Left hindlimb (tissue), 1 donor: ENCODE measurements around the gene PINK1.
"Not testable (repeated sequence)": the region's sequence is repeated elsewhere in the genome, so short reads cannot be mapped to it uniquely, and the experiment has no call there.

ENCODE experiments used
- DNase-seq: peaks from one replicate; pipeline ENCODE4 v3.0.0-alpha.2; 2018

The PINK1 gene

DNA sequence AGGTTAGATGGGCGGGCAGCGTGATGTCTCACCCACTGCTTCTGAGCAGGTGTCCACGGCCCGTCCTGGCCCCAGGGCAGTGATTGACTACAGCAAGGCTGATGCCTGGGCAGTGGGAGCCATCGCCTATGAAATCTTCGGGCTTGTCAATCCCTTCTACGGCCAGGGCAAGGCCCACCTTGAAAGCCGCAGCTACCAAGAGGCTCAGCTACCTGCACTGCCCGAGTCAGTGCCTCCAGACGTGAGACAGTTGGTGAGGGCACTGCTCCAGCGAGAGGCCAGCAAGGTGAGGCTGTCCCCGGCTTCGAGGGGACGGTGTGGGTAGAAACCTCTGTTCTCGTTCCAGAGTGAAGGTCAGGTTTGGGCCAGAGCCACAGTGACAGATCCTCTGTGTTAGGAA, 15.7 kb downstream of the PINK1 start:
- DNase-seq = no peak

- DNase-seq = no peak
These were observed 19.0 kb downstream of the PINK1 start for GRCh38 chr1:20652300-20652699.

DNA sequence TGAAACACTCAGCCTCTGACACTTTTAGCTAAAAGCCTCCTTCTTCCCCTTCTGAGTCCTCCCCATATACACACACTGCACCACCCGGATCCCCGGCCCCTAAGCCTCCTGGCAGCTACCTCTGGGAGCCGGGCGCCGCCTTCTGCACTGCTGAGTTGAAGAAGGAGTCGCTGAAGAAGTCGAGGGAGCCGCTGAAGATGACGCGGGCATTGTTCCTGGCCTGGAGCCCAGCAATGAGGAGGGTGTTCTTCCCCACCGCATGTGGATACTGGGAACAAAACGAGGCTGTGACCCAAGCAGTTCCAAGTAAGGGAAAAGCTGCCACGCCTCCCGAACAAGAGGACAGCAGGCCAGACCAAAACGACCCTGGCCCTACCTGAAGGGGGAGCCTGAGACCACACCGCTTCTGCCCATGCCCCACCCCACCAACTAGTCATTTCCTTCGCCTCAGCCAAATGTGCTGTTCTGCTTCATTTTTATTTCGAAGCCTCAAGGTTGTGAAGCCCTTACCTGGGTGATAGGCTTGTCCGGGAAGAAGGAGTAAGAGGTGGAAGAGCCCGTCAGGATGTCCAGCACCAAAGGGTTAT, 20.9 kb downstream of the PINK1 start:
- no peak for DNase-seq

- DNase-seq = peak; percentile 15
These were observed 23.8 kb downstream of the PINK1 start for GRCh38 chr1:20657024-20657423.

- no peak for DNase-seq
These were observed 25.1 kb downstream of the PINK1 start for GRCh38 chr1:20658166-20658915.

DNA sequence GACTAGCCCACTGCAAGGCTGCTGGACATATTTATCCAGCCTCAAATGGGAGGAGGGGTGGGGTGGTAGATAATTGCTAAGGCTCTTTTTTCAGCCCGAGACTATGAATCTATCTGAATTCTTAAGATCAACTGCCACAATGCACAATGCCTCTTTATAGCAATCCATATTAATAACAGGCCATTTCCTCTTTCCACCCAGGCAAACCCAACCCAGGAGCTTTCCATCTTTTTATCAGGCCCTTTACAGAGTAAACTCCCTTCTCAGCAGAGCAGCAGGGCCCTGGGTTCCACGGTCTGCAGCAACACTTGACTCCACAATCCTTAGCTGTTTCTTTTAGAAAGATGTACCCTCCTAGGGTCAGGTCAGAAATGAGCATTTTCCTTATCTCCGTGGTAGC, 27.1 kb downstream of the PINK1 start:
- no peak for DNase-seq

DNA sequence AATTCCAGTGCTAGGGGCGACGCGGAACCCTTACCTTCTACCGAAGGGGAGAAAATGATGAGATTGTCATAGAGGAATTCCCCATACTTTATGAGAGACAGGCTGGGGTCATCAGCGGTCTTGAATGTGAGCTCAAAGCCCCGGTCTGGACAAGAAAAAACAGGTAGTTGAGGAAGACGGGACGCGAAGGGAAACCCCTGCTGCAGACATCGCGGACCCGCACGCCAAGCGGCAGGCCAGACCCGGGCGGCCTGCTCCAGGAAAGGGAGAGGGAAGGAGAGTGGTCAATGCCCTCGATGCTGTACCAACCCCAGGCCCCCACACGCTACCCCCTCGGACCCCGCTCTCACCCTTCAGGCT, 27.6 kb downstream of the PINK1 start:
- no peak for DNase-seq

DNA sequence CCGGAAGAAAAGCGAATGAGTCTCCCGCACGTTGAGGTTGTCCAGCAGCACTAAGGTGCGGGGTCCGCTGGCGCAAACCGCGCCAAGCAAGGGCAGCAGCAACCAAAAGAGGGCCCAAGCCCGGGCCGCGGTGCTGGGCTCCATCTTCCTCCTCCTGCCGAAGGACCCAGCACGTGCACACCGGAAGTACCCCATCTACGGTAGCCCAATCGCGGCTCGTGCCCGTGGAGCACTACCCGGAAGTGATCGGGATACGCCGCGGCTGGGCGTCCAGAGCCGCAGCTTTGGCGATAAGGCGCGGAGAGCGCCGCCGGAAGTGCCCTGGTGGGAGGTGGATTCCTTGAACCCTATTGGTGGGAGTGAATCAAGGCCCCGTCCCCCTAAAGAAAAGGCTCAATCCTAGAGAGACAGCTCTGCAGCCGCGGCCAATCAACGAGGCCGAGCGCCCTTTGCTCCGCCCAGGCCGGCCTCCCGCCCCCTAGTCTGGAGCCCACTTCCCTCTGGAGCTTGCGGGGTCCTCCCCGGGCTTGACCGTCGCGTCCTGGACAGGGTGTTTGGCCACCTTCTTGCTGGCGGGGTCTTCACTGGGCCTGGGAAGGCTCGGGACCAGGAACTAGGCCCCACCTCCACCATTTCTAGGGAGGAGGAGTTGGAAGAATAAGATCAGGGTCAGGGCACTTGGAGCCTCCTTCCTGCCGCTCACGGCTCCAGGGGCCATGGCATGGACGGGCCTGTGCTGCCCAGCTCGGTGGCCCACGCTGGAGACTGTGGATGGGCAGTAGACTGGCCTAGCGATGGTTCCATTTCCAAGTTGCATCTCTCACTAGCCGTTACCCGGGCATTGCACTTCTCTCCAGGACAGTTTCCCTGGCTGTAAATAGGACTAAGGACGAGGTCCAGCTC, 28.2 kb downstream of the PINK1 start, which contains the start of gene DDOST:
DDOST (minus strand) TSS at position 163 of the 903 bp plus-strand sequence; CDS start at position 144, 19 bp downstream.
- peak; percentile 97 for DNase-seq

- no peak for DNase-seq
These were observed 28.8 kb downstream of the PINK1 start for GRCh38 chr1:20662110-20662475.

- DNase-seq = peak; percentile 19
These were observed 30.1 kb downstream of the PINK1 start for GRCh38 chr1:20663365-20663764.

DNA sequence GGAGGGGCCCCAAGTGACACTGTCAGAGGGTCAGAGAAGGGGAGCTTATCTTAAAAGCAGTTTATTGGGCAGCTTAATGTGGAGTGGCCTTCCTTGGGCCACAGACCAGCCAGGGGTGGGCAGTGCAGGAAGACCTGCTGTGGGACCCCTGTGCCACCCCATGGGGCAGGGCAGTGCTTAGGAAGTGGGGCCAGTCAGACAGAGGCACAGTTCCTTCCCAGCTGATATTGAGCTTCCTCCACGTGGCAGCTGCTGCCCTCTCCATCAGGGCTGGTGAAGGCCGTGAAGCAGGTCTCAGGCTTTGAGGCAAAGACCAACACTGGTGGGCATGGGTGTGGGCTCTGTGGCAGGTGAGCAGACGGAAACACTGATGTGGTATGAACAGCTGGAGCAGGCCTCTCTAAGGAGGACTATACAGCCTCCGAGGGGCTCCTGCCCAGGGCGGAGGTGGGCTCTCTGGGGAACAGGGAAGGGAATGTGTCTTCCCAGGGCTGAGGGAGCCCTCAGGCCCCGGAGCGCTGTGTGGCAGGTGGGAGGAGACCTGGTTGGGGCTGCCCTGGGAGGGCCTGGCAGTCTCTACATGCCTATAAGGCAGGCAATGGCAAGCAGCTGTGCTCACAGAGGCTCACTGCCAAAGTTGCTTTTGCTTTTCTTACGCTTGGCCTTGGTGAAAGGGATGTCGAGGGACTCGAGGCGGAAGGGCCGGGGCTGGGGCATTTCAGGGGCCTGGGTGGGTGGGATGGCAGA, 30.9 kb downstream of the PINK1 start:
- peak; percentile 23 for DNase-seq

DNA sequence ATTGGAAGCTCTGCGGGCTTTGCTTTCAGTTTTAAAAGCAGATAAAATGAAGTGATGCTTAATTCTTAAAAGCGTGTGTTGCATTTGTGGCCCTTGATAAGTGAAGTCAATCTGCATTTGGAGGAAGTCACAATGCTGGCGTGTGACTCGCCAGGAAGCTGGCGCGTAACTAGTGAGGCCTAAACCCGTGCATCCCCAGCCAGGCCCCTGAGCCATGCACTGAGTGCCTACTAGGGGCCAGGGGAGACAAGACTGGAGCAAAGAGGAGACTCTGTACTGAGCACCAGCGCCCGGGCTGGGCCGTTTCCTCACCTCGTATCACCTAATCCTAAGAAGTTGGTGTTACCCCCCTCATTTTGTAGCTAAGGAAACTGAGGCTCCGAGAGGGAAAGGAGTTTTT, 32.5 kb downstream of the PINK1 start:
- DNase-seq = peak; percentile 20

- no peak for DNase-seq
These were observed 32.9 kb downstream of the PINK1 start for GRCh38 chr1:20666146-20666545.

GRCh38 chr1:20666804-20667203, 33.5 kb downstream of the PINK1 start:
- no peak for DNase-seq

DNA sequence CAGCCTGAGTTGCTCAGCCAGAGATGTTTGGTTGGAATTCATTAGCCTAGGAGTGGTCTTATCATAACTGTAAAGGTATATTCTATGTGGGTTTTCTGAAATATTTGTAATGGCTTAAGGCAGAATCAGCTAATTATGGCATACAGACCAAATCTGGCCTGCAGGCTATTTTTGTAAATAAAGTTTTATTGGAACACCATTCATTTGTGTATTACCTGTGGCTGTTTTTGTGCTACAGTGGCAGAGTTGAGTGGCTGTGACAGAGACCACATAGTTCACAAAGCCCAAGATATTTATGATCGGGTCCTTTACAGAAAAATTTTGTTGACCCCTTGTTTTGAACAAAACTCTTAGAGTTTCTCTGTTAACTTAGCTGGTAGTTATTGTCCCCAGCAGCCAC, 35.3 kb downstream of the PINK1 start:
- DNase-seq = no peak

- DNase-seq = no peak
These were observed 37.7 kb downstream of the PINK1 start for GRCh38 chr1:20670936-20671335.

- DNase-seq = no peak
These were observed 39.0 kb downstream of the PINK1 start for GRCh38 chr1:20672265-20672632.

- not testable (repeated sequence) for DNase-seq
These were observed 40.4 kb downstream of the PINK1 start for GRCh38 chr1:20673626-20674025.

DNA sequence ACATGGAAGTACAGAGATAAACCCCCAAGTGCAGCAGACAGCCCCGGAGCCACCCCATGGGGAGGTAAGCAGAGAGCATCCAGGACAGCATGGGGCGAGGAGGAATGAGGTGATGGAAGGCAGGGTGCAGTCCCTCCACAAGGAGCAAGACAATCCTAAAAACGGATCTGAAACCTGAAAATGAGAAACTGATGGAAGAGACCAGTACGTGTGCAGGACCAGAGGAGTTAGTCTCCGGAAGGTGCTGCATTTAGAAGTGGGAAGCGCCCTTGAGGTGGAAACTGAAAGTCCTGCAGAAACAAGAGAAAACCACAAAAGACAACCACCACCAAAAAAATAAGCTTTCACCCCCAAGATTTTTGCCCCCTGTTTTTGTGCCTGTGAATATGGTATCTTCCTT, 45.3 kb downstream of the PINK1 start:
- DNase-seq = no peak

- no peak for DNase-seq
These were observed 47.0 kb downstream of the PINK1 start for GRCh38 chr1:20680269-20680668.

DNA sequence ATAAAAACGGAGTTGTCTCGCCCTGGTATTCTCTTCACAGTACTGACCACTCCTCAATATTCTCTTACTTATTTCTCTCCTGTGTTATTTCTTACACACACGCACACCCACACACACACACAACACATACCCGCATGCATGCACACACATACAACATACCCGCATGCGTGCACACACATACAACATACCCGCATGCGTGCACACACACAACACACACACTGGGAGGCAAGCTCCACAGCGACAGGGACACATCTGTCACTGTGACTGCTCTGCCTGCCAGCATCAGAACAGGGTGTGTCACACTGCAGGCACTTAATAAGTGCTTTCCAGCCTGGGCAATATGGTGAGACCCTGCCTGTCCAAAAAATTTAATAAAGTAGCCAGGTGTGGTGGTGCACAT, 48.7 kb downstream of the PINK1 start:
- DNase-seq = no peak

DNA sequence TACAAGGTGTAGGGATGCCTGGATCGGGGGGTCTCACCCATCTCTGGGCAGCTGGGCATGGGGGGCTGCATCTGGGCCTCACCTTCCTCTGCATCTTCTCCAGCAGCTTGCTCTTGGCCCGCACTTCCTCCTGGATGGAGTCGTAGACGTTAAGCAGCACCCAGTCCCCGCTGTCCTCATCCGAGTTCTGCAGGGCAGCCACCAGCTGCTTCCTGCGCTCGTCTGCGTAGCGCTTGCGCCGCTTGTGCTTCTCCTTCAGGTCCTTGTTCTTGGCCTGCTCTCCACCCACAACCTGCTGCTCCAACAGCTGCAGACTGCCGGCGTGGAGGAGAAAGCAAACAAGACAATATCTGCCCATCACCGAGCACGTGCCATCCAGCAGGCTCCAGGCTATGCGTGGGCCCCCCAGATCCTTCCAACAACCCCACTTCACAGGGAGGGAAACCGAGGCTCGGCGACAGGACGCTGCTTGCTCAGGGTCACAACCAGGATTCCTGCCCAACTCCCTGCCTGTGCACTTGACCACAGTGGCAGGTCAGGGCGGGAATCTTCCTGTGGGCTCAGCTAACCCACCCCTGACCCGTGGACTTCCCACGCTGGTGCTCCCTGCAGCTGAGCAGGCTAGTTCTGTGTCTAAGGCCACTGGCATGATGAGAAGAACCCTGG, 49.4 kb downstream of the PINK1 start:
- DNase-seq = no peak

GRCh38 chr1:20683614-20684013, 50.4 kb downstream of the PINK1 start:
- DNase-seq = no peak
